Gastrocnemius medialis (tissue), 4 donors: ENCODE results near the gene ALKBH7. TPM values are rescaled to one million over a fixed set of nuclear protein-coding genes. Genes with fewer than 3 reads are reported as not detected.

Experiments
- ATAC-seq, 2 donors: fragments of 150-250 bp; one replicate each; pipeline ENCODE4 v1.9.1; 2016
- DNase-seq, 2 donors: peaks; one replicate each; pipeline ENCODE4 v3.0.0-alpha.2; 2019
- H3K27ac ChIP-seq, 4 donors: fragments of 200-600 bp; sonication (generic); 1 replicate in 1 of 4; 2 replicates in 3 of 4; pipeline ENCODE4 v1.5.1; 2016 to 2018; ENCODE audit warnings: mild to moderate bottlenecking in 2 of 4, moderate library complexity in 1 of 4
- H3K27me3 ChIP-seq, 3 donors: fragments of 200-600 bp; sonication (generic) in 2 of 3; 1 replicate in 1 of 3; 2 replicates in 2 of 3; pipeline versions ENCODE4 v1.5.1 to v1.6.0; 2016 to 2019; ENCODE audit warnings: mild to moderate bottlenecking in 1 of 3, moderate library complexity in 1 of 3
- H3K36me3 ChIP-seq, 2 donors: fragments of 200-600 bp; sonication (generic) in 1 of 2; one replicate each; pipeline ENCODE4 v1.5.1; 2017 to 2018
- H3K4me1 ChIP-seq, 2 donors: fragments of 200-600 bp; sonication (generic) in 1 of 2; one replicate each; pipeline ENCODE4 v1.5.1; 2016 to 2017; ENCODE audit warnings: mild to moderate bottlenecking in 2 of 2
- H3K4me3 ChIP-seq, 4 donors: fragments of 200-600 bp; sonication (generic) in 3 of 4; 1 replicate in 1 of 4; 2 replicates in 3 of 4; pipeline ENCODE4 v1.5.1; 2016 to 2019; ENCODE audit warnings: mild to moderate bottlenecking in 2 of 4
- H3K9me3 ChIP-seq, 3 donors: fragments of 200-600 bp; sonication (generic) in 2 of 3; 1 replicate in 1 of 3; 2 replicates in 2 of 3; pipeline ENCODE4 v1.5.1; 2016 to 2019
- CTCF ChIP-seq, 5 experiments: fragments of 450-650 bp in 3 of 5; fragments of 200-600 bp in 2 of 5; sonication (generic) in 2 of 5; IDR thresholded peaks in 4 of 5; conservative IDR thresholded peaks in 1 of 5; 1 replicate in 4 of 5; 2 replicates in 1 of 5; pipeline ENCODE4 v1.5.1; 2016 to 2019; ENCODE audit warnings: antibody characterized with exemption in 5 of 5, mild to moderate bottlenecking in 3 of 5, moderate library complexity in 3 of 5
- POLR2A ChIP-seq, 2 donors: fragments of 450-650 bp; IDR thresholded peaks; one replicate each; pipeline ENCODE4 v1.6.1; 2017; ENCODE audit warnings: antibody characterized with exemption in 2 of 2, mild to moderate bottlenecking in 2 of 2, moderate library complexity in 2 of 2
- in situ Hi-C, 4 donors: fragments of 200-750 bp; cut with MboI; loops; one replicate each; pipeline versions ENCODE4 v1.15.0 to v1.8.0; 2017; ENCODE audit warnings: low sequenced_read_pairs in 4 of 4
- intact Hi-C: fragments of 100-400 bp; cut with DNase I; formaldehyde crosslinking; loops from one replicate; pipeline ENCODE4 v1.15.1; 2023; ENCODE audit warnings: low total_unique reads
- total RNA-seq, 4 donors: library from RNA; depleted of rRNA; stranded (reverse); fragments of >200 nt; gene quantifications; one replicate each; pipeline versions ENCODE4 v1.1.0 to v1.2.3, GENCODE V29; 2016

ALKBH7 gene
- total RNA-seq, 4 donors from 2014 or later, result 42.2 to 112 (median 90.4) TPM

- intact Hi-C loops, result no loop called here
- in situ Hi-C loops, result no loop called here
- H3K36me3 ChIP-seq, result peaks cover 0 to 62% of the 10 kb centered on the region in 2 donors
- no peaks in the 10 kb centered on the region for H3K4me1 ChIP-seq
- H3K9me3 ChIP-seq, result no peaks in the 10 kb centered on the region
- H3K27me3 ChIP-seq, result no peaks in the 10 kb centered on the region
- no peak overlapping the region for H3K27ac ChIP-seq
- DNase-seq, result no peak
- H3K4me3 ChIP-seq, result no peak overlapping the region
- ATAC-seq, result no peak
- TF ChIP-seq CTCF (IDR thresholded peaks at IDR 0.05 in 4 of 5, conservative IDR thresholded peaks at IDR 0.05 in 1 of 5), result no peak
- TF ChIP-seq POLR2A (IDR thresholded peaks at IDR 0.05), result no peak
Observed at GRCh38 chr19:6414793-6415590, 42.4 kb downstream of the ALKBH7 start.

GRCh38 chr19:6415591-6416190 lies 43.1 kb downstream of the ALKBH7 start:
- DNase-seq (no peak), ATAC-seq (no peak)
- no peak for TF ChIP-seq CTCF (IDR thresholded peaks at IDR 0.05 in 4 of 5, conservative IDR thresholded peaks at IDR 0.05 in 1 of 5)
- TF ChIP-seq POLR2A (IDR thresholded peaks at IDR 0.05), result no peak
- H3K27me3 ChIP-seq, result no peaks in the 10 kb centered on the region
- H3K36me3 ChIP-seq, result peaks cover 0 to 69% of the 10 kb centered on the region in 2 donors
- no peak overlapping the region for H3K27ac ChIP-seq
- in situ Hi-C loops, result no loop called here
- H3K4me1 ChIP-seq, result no peaks in the 10 kb centered on the region
- intact Hi-C loops, result no loop called here
- no peaks in the 10 kb centered on the region for H3K9me3 ChIP-seq
- no peak overlapping the region for H3K4me3 ChIP-seq

GRCh38 chr19:6416658-6417405 lies 44.2 kb downstream of the ALKBH7 start:
- no peaks in the 10 kb centered on the region for H3K27me3 ChIP-seq
- no peak overlapping the region for H3K4me3 ChIP-seq
- DNase-seq, result no peak
- TF ChIP-seq POLR2A (IDR thresholded peaks at IDR 0.05) (no peak), CTCF (IDR thresholded peaks at IDR 0.05 in 4 of 5, conservative IDR thresholded peaks at IDR 0.05 in 1 of 5) (no peak)
- H3K36me3 ChIP-seq, result peaks cover 0 to 81% of the 10 kb centered on the region in 2 donors
- no peaks in the 10 kb centered on the region for H3K9me3 ChIP-seq
- ATAC-seq, result no peak
- no peak overlapping the region for H3K27ac ChIP-seq
- intact Hi-C loops, result no loop called here
- in situ Hi-C loops, result no loop called here
- H3K4me1 ChIP-seq, result no peaks in the 10 kb centered on the region

- Histone ChIP-seq H3K27me3 (no peaks in the 10 kb centered on the region), H3K4me1 (peaks cover 10 to 11% of the 10 kb centered on the region in 2 donors), H3K4me3 (no peak overlapping the region), H3K9me3 (no peaks in the 10 kb centered on the region), H3K27ac (no peak overlapping the region), H3K36me3 (peaks cover 0 to 82% of the 10 kb centered on the region in 2 donors)
- no peak for DNase-seq
- TF ChIP-seq POLR2A (IDR thresholded peaks at IDR 0.05), result no peak
- TF ChIP-seq CTCF (IDR thresholded peaks at IDR 0.05 in 4 of 5, conservative IDR thresholded peaks at IDR 0.05 in 1 of 5), result peak in 1 of 5 experiments; percentile 16
- in situ Hi-C loops, result no loop called here
- intact Hi-C loops, result no loop called here
- peak in 1 of 2 donors; percentile 18 for ATAC-seq
Observed at GRCh38 chr19:6417713-6418561, 45.3 kb downstream of the ALKBH7 start.
